Type B pancreatic cell (in vitro differentiated cells): ENCODE measurements around the gene ZDHHC24. TPM values are rescaled to one million over a fixed set of nuclear protein-coding genes. Genes with fewer than 3 reads are reported as not detected.
"Not testable (repeated sequence)": the region's sequence is repeated elsewhere in the genome, so short reads cannot be mapped to it uniquely, and the experiment has no call there.

ENCODE experiments used
- DNase-seq: peaks from one replicate; pipeline ENCODE4 v3.0.0; 2021; ENCODE audit warnings: mixed read lengths; ENCODE audit not compliant: unreplicated experiment; ENCODE audit errors: extremely low spot score
- H3K27ac Mint-ChIP-seq: 2 replicates; pipeline ENCODE4 v1.8.0; 2021; ENCODE audit warnings: mild to moderate bottlenecking, mixed read lengths
- H3K27me3 Mint-ChIP-seq: 2 replicates; pipeline ENCODE4 v1.8.0; 2021; ENCODE audit warnings: mixed read lengths
- H3K36me3 Mint-ChIP-seq: 2 replicates; pipeline ENCODE4 v1.8.0; 2021; ENCODE audit warnings: mixed read lengths
- H3K4me1 Mint-ChIP-seq: one replicate; pipeline ENCODE4 v1.8.0; 2021; ENCODE audit warnings: mixed read lengths; ENCODE audit not compliant: unreplicated experiment
- H3K4me3 Mint-ChIP-seq: 2 replicates; pipeline ENCODE4 v1.8.0; 2021; ENCODE audit warnings: mild to moderate bottlenecking, mixed read lengths
- H3K9me3 Mint-ChIP-seq: 2 replicates; pipeline ENCODE4 v1.8.0; 2021; ENCODE audit warnings: mixed read lengths
- total RNA-seq: library from RNA; stranded (reverse); gene quantifications from 2 replicates; pipeline ENCODE4 v1.2.1, GENCODE V29; 2021; ENCODE audit warnings: low replicate concordance
- TF ChIP-seq, protein P1 (sequence below): fragments of 200-600 bp; sonication (generic); conservative IDR thresholded peaks from 2 replicates; pipeline ENCODE4 v1.5.0; 2021; ENCODE audit warnings: antibody characterized with exemption, mild to moderate bottlenecking

ZDHHC24 gene
- total RNA-seq, 1 donor from 2014 or later: 8.7 TPM

GRCh38 chr11:66547662-66548009 lies 1.8 kb upstream of the ZDHHC24 start:
- Mint-ChIP-seq H3K36me3 (peaks cover under 1% of the 10 kb centered on the region), H3K4me3 (no peak overlapping the region), H3K9me3 (no peaks in the 10 kb centered on the region), H3K27me3 (peaks cover 9% of the 10 kb centered on the region), H3K4me1 (peaks cover 36% of the 10 kb centered on the region), H3K27ac (no peak overlapping the region)
- no peak for DNase-seq
- TF ChIP-seq, protein P1, sequence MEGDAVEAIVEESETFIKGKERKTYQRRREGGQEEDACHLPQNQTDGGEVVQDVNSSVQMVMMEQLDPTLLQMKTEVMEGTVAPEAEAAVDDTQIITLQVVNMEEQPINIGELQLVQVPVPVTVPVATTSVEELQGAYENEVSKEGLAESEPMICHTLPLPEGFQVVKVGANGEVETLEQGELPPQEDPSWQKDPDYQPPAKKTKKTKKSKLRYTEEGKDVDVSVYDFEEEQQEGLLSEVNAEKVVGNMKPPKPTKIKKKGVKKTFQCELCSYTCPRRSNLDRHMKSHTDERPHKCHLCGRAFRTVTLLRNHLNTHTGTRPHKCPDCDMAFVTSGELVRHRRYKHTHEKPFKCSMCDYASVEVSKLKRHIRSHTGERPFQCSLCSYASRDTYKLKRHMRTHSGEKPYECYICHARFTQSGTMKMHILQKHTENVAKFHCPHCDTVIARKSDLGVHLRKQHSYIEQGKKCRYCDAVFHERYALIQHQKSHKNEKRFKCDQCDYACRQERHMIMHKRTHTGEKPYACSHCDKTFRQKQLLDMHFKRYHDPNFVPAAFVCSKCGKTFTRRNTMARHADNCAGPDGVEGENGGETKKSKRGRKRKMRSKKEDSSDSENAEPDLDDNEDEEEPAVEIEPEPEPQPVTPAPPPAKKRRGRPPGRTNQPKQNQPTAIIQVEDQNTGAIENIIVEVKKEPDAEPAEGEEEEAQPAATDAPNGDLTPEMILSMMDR: no peak

DNA sequence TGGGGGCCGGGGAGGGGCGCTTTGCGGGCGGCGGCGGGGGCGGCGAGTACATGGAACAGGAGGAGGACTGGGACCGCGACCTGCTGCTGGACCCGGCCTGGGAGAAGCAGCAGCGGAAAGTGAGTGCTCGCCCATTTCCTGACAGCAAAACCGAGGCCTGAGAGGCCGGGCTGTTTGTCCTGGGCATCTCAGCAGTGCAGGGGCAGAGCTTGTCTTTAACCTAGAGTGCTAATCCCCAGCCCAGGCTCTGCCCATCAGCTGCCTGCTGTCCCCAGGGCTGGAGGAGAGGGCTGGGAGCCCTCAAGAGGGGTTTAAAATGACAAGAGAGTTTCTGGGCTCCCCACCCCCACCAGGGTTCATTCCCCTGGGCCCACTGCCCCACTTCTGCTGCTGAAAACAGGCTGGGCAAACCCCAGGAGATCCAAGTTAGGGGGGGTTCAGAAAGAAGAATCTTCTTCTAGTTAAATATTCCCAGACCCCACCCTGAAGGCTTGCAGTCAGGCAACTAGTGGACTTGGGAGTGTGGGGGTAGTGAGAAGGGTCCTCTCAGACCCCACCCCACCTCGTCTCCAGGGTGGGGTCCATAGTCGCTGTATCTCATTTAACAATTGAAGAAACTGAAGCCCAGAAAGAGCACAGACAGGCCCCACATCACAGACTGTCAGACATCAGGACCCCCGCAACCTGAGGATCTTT lies 1.3 kb upstream of the ZDHHC24 start:
- H3K27me3 Mint-ChIP-seq: peaks cover 9% of the 10 kb centered on the region
- no peak for DNase-seq
- peaks cover 36% of the 10 kb centered on the region for H3K4me1 Mint-ChIP-seq
- no peaks in the 10 kb centered on the region for H3K9me3 Mint-ChIP-seq
- TF ChIP-seq, protein P1: no peak
- H3K36me3 Mint-ChIP-seq: peaks cover 3% of the 10 kb centered on the region
- H3K4me3 Mint-ChIP-seq: peak overlapping the region; percentile 87
- no peak overlapping the region for H3K27ac Mint-ChIP-seq

GRCh38 chr11:66546368-66546965 lies 619 bp upstream of the ZDHHC24 start, which contains the start of gene ACTN3:
ACTN3 (plus strand) TSS chr11:66546903; CDS start chr11:66546938, 35 bp downstream.
- H3K4me3 Mint-ChIP-seq: peak within 1 kb of the TSS; percentile 87
- peaks cover 3% of the 10 kb centered on the region for H3K36me3 Mint-ChIP-seq
- TF ChIP-seq, protein P1: no peak
- peaks cover 9% of the 10 kb centered on the region for H3K27me3 Mint-ChIP-seq
- H3K27ac Mint-ChIP-seq: no peak within 1 kb of the TSS
- no peak for DNase-seq
- H3K9me3 Mint-ChIP-seq: no peaks in the 10 kb centered on the region
- peaks cover 36% of the 10 kb centered on the region for H3K4me1 Mint-ChIP-seq

DNA sequence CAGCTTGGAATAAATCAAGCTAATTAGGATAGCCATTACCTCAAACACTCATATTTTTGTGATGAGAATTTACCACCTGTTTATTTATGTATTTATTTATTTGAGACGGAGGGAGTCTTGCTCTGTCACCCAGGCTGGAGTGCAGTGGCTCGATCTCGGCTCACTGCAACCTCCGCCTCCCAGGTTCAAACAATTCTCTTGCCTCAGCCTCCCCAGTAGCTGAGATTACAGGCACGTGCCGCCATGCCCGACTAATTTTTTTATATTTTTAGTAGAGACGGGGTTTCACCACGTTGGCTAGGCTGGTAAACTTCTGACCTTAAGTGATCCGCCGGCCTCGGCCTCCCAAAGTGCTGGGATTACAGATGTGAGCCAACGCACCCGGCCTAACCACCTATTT lies 896 bp downstream of the ZDHHC24 start:
- H3K4me1 Mint-ChIP-seq: peaks cover 36% of the 10 kb centered on the region
- not testable (repeated sequence) for H3K27me3 Mint-ChIP-seq, H3K27ac Mint-ChIP-seq, H3K9me3 Mint-ChIP-seq, H3K36me3 Mint-ChIP-seq, DNase-seq
- H3K4me3 Mint-ChIP-seq: peak overlapping the region; percentile 87

GRCh38 chr11:66543263-66544107 lies 2.4 kb downstream of the ZDHHC24 start:
- Mint-ChIP-seq H3K27ac (peak overlapping the region; percentile 22), H3K27me3 (peaks cover 2% of the 10 kb centered on the region), H3K36me3 (peaks cover 8% of the 10 kb centered on the region), H3K4me3 (peak overlapping the region; percentile 56), H3K9me3 (no peaks in the 10 kb centered on the region), H3K4me1 (peaks cover 32% of the 10 kb centered on the region)
- TF ChIP-seq, protein P1: peak; percentile 52
- DNase-seq: no peak
